Adrenal gland (tissue), 12 donors: ENCODE data around the gene NAA10. TPM values are rescaled to one million over a fixed set of nuclear protein-coding genes. Genes with fewer than 3 reads are reported as not detected.

Experiments
- DNase-seq, 7 donors: peaks; one replicate each; pipeline ENCODE4 v3.0.0-alpha.2; 2019 to 2020
- H3K27ac ChIP-seq, 5 donors: fragments of 200-600 bp; sonication (generic) in 4 of 5; 1 replicate in 3 of 5; 2 replicates in 2 of 5; pipeline versions ENCODE4 v1.5.1 to v1.8.0; 2016 to 2020; ENCODE audit warnings: mild to moderate bottlenecking in 1 of 5
- H3K27me3 ChIP-seq: fragments of 200-600 bp; 2 replicates; pipeline ENCODE4 v1.8.0; 2021
- H3K36me3 ChIP-seq, 2 donors: fragments of 200-600 bp; replicated peaks in 1 of 2; 1 replicate in 1 of 2; 2 replicates in 1 of 2; pipeline versions ENCODE4 v1.5.1 to v1.8.0; 2018 to 2022
- H3K4me1 ChIP-seq, 2 donors: fragments of 200-600 bp; replicated peaks in 1 of 2; 1 replicate in 1 of 2; 2 replicates in 1 of 2; pipeline versions ENCODE4 v1.5.1 to v1.8.0; 2018 to 2021
- H3K4me3 ChIP-seq, 4 donors: fragments of 200-600 bp; sonication (generic) in 3 of 4; one replicate each; pipeline ENCODE4 v1.5.1; 2016 to 2018
- H3K9me3 ChIP-seq, 3 donors: fragments of 200-600 bp; sonication (generic) in 1 of 3; replicated peaks in 1 of 3; 1 replicate in 2 of 3; 2 replicates in 1 of 3; pipeline versions ENCODE4 v1.5.1 to v1.8.0; 2016 to 2021
- POLR2A ChIP-seq, 2 donors: fragments of 450-650 bp; IDR thresholded peaks; one replicate each; pipeline ENCODE4 v1.6.1; 2017; ENCODE audit warnings: antibody characterized with exemption in 2 of 2, mild to moderate bottlenecking in 2 of 2, moderate library complexity in 1 of 2
- WGBS, 4 donors: extraction: QIAGEN DNeasy Blood & Tissue Kit in 2 of 4; methylation state at CpG; one replicate each; pipeline versions ENCODE4 v1.1.5 to v1.1.7; 2013 to 2017; 5-methylcytosine and 5-hydroxymethylcytosine counted together
- intact Hi-C, 2 donors: fragments of 100-400 bp; cut with DNase I; formaldehyde crosslinking; loops; one replicate each; pipeline versions ENCODE4 v1.14.1 to v1.15.0; 2022 to 2023
- microRNA-seq, 3 donors: library from miRNA; unstranded; fragments of <30 nt; microRNA quantifications; one replicate each; pipeline ENCODE4, GENCODE V29; 2017 to 2020
- polyA plus RNA-seq, 3 donors: library from polyadenylated mRNA; stranded (reverse); fragments of 200-250 nt in 2 of 3; fragments of 350-450 nt in 1 of 3; fragmentation: Illumina TruSeq in 1 of 3; extraction: RNeasy Lipid Tissue Mini Kit (QIAGEN cat#74804) in 1 of 3; gene quantifications; one replicate each; pipeline ENCODE4 v1.2.3, GENCODE V29; 2013 to 2014
- small RNA-seq, 2 donors: library from RNA; depleted of rRNA; stranded (forward); fragments of <200 nt; gene quantifications; one replicate each; pipeline ENCODE3, GENCODE V24; 2016
- total RNA-seq, 9 donors: library from RNA; depleted of rRNA in 4 of 9; stranded (reverse); fragments of >200 nt in 4 of 9; fragments of 120-200 nt in 1 of 9; fragmentation: NEBNext Ultra II Directional in 1 of 9; extraction: Animal tissue kit (Norgen Biotek cat#: 25700) in 1 of 9; gene quantifications; one replicate each; pipeline versions ENCODE4 v1.1.0 to v1.2.4, GENCODE V29; 2013 to 2023
- TF ChIP-seq, protein P1 (sequence below), 6 experiments: fragments of 450-650 bp in 4 of 6; fragments of 200-600 bp in 2 of 6; sonication (generic) in 1 of 6; IDR thresholded peaks; 1 replicate in 5 of 6; 2 replicates in 1 of 6; pipeline versions ENCODE4 v1.5.1 to v1.8.0; 2016 to 2021; ENCODE audit warnings: antibody characterized with exemption in 6 of 6, mild to moderate bottlenecking in 2 of 6, moderate library complexity in 1 of 6
- donor health status: healthy with polysubstance abuse.
- donor health status: Bipolar disorder and iron deficiency.
- donor health status: DM: yes; HTN: yes; CAD: no.
- donor health status: DM: no; HTN: no; CAD: no.
- donor health status: DM: no; HTN: no; CAD: no.
- donor health status: DM: yes; HTN: yes; CAD: no.

The NAA10 gene
- total and polyA plus RNA-seq, 12 donors = 60.0 to 287 (median 97.8) TPM

DNA sequence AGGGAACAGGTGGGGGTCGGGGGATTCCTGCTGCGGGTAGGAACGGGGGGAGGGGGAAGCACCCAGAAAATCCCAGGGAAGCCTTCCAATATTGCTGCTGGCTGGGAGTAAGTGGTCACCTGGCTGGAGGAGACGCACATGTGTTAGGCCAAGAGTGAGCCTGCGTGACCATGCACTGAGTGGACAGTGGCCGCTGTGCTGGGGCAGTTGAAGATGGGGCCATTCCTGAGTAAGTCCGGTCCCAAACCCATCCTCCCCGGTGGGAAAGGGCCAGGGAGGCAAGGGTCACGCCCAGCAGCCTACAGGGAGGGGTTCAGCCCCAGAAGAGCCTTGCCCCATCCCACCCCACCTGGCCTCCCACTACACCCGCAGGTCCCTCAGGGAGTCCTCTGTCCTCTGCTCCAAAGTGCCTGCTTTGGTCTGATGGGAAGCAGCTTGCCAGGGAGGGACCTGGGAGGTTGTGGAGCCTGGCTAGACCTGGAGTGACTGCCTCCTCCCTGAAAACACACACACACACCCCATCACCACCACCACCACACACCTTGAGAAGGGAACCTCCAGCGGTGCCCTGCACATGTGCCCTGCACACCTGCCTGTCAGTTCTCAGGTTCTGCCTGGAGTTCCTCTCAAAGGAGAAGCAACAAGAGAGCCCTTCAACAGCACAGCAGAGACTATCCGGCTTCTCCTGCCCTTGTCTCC, 54.9 kb downstream of the NAA10 start:
- no peak for DNase-seq
- intact Hi-C loops = no loop called here
- no peak for TF ChIP-seq POLR2A (IDR thresholded peaks at IDR 0.05)
- TF ChIP-seq, protein P1, sequence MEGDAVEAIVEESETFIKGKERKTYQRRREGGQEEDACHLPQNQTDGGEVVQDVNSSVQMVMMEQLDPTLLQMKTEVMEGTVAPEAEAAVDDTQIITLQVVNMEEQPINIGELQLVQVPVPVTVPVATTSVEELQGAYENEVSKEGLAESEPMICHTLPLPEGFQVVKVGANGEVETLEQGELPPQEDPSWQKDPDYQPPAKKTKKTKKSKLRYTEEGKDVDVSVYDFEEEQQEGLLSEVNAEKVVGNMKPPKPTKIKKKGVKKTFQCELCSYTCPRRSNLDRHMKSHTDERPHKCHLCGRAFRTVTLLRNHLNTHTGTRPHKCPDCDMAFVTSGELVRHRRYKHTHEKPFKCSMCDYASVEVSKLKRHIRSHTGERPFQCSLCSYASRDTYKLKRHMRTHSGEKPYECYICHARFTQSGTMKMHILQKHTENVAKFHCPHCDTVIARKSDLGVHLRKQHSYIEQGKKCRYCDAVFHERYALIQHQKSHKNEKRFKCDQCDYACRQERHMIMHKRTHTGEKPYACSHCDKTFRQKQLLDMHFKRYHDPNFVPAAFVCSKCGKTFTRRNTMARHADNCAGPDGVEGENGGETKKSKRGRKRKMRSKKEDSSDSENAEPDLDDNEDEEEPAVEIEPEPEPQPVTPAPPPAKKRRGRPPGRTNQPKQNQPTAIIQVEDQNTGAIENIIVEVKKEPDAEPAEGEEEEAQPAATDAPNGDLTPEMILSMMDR (IDR thresholded peaks at IDR 0.05) = no peak
- H3K27ac ChIP-seq = no peak overlapping the region
- 61 to 87% (median 69%) methylated on average over 6 to 12 of the region's 12 CpGs for WGBS, 4 donors
- no peak overlapping the region for H3K4me3 ChIP-seq
- H3K36me3 ChIP-seq = no peaks in the 10 kb centered on the region
- peaks cover 69% of the 10 kb centered on the region for H3K27me3 ChIP-seq
- no peaks in the 10 kb centered on the region for H3K4me1 ChIP-seq
- H3K9me3 ChIP-seq = no peaks in the 10 kb centered on the region

Small RNAs within 50 kb of the gene (microRNA-seq; reads per million reads assigned to microRNA genes)
- 0 reads per million in 3 donors for gene MIR3202-1
- 0 reads per million in 3 donors for gene MIR3202-2

Small RNAs within 50 kb of the gene (small RNA-seq; reads per million reads assigned to genes)
- gene MIR3202-1 = 0.25 to 0.36 reads per million in 2 donors

Other genes with a start within 250 kb of the NAA10 start
- gene SLC6A8, start 247.1 kb downstream of the NAA10 start, total RNA-seq = 100 to 1,000 TPM in 4 of 9 donors, 10 to 100 TPM in 4, 1 to 10 TPM in 1; 3.1 to 136 (median 71.0) TPM
- gene SLC6A8, start 247.1 kb downstream of the NAA10 start, polyA plus RNA-seq = 100 to 1,000 TPM in 1 of 3 donors, 10 to 100 TPM in 2; 51.8 to 118 (median 63.0) TPM
- 100 to 1,000 TPM; 168 to 343 (median 285) TPM for gene BCAP31, start 210.7 kb downstream of the NAA10 start, total RNA-seq
- 100 to 1,000 TPM; 121 to 274 (median 218) TPM for gene BCAP31, start 210.7 kb downstream of the NAA10 start, polyA plus RNA-seq
- 10 to 100 TPM; 29.6 to 78.0 (median 51.0) TPM for gene ABCD1, start 210.2 kb downstream of the NAA10 start, total RNA-seq
- gene ABCD1, start 210.2 kb downstream of the NAA10 start, polyA plus RNA-seq = 10 to 100 TPM; 29.7 to 58.6 (median 42.3) TPM
- gene PLXNB3, start 170.8 kb downstream of the NAA10 start, total RNA-seq = 100 to 1,000 TPM in 1 of 9 donors, 10 to 100 TPM in 7, 1 to 10 TPM in 1; 1.1 to 103 (median 34.9) TPM
- gene PLXNB3, start 170.8 kb downstream of the NAA10 start, polyA plus RNA-seq = 100 to 1,000 TPM in 1 of 3 donors, 10 to 100 TPM in 2; 21.7 to 119 (median 87.3) TPM
- gene SRPK3, start 154.0 kb downstream of the NAA10 start, total RNA-seq = 1 to 10 TPM in 5 of 9 donors, under 1 TPM in 3, not detected in 1; 0.14 to 2.9 (median 1.3) TPM
- gene SRPK3, start 154.0 kb downstream of the NAA10 start, polyA plus RNA-seq = 10 to 100 TPM in 1 of 3 donors, 1 to 10 TPM in 1, under 1 TPM in 1; 0.31 to 20.5 (median 4.9) TPM
- gene IDH3G, start 140.7 kb downstream of the NAA10 start, total RNA-seq = 100 to 1,000 TPM in 2 of 9 donors, 10 to 100 TPM in 7; 68.4 to 144 (median 83.1) TPM
- gene IDH3G, start 140.7 kb downstream of the NAA10 start, polyA plus RNA-seq = 100 to 1,000 TPM in 2 of 3 donors, 10 to 100 TPM in 1; 73.9 to 112 (median 111) TPM
- gene SSR4, start 140.4 kb downstream of the NAA10 start, total RNA-seq = 100 to 1,000 TPM; 162 to 609 (median 366) TPM
- 1,000 to 10,000 TPM in 1 of 3 donors, 100 to 1,000 TPM in 2; 195 to 1,349 (median 921) TPM for gene SSR4, start 140.4 kb downstream of the NAA10 start, polyA plus RNA-seq
- gene PDZD4, start 104.5 kb downstream of the NAA10 start, total RNA-seq = 1 to 10 TPM in 8 of 9 donors, under 1 TPM in 1; 0.69 to 8.8 (median 3.4) TPM
- gene PDZD4, start 104.5 kb downstream of the NAA10 start, polyA plus RNA-seq = 10 to 100 TPM in 1 of 3 donors, 1 to 10 TPM in 2; 3.0 to 39.2 (median 9.5) TPM
- gene L1CAM, start 48.9 kb downstream of the NAA10 start, total RNA-seq = 10 to 100 TPM in 3 of 9 donors, 1 to 10 TPM in 4, under 1 TPM in 2; 0.52 to 50.1 (median 2.7) TPM
- 10 to 100 TPM in 2 of 3 donors, 1 to 10 TPM in 1; 8.9 to 34.1 (median 14.5) TPM for gene L1CAM, start 48.9 kb downstream of the NAA10 start, polyA plus RNA-seq
- 1 to 10 TPM in 1 of 9 donors, under 1 TPM in 8; 0.11 to 1.1 (median 0.57) TPM for gene AVPR2, start 30.4 kb downstream of the NAA10 start, total RNA-seq
- gene AVPR2, start 30.4 kb downstream of the NAA10 start, polyA plus RNA-seq = 1 to 10 TPM in 2 of 3 donors, not detected in 1; 1.0 to 1.6 TPM
- gene ARHGAP4, start 8.8 kb downstream of the NAA10 start, total RNA-seq = 10 to 100 TPM; 22.4 to 67.8 (median 45.0) TPM
- 100 to 1,000 TPM in 2 of 3 donors, 1 to 10 TPM in 1; 1.5 to 316 (median 118) TPM for gene ARHGAP4, start 8.8 kb downstream of the NAA10 start, polyA plus RNA-seq
- 10 to 100 TPM; 15.5 to 37.4 (median 24.6) TPM for gene RENBP, start 9.6 kb upstream of the NAA10 start, total RNA-seq
- gene RENBP, start 9.6 kb upstream of the NAA10 start, polyA plus RNA-seq = 10 to 100 TPM in 2 of 3 donors, 1 to 10 TPM in 1; 5.4 to 69.6 (median 27.6) TPM
- 10 to 100 TPM in 8 of 9 donors, 1 to 10 TPM in 1; 9.2 to 77.1 (median 57.8) TPM for gene HCFC1, start 36.8 kb upstream of the NAA10 start, total RNA-seq
- 10 to 100 TPM; 15.3 to 32.7 (median 19.6) TPM for gene HCFC1, start 36.8 kb upstream of the NAA10 start, polyA plus RNA-seq
- 10 to 100 TPM in 7 of 9 donors, 1 to 10 TPM in 2; 5.7 to 29.2 (median 16.7) TPM for gene TMEM187, start 37.7 kb upstream of the NAA10 start, total RNA-seq
- 1 to 10 TPM; 4.0 to 6.8 (median 5.3) TPM for gene TMEM187, start 37.7 kb upstream of the NAA10 start, polyA plus RNA-seq
- gene IRAK1, start 84.9 kb upstream of the NAA10 start, total RNA-seq = 100 to 1,000 TPM in 4 of 9 donors, 10 to 100 TPM in 5; 48.2 to 142 (median 98.0) TPM
- gene IRAK1, start 84.9 kb upstream of the NAA10 start, polyA plus RNA-seq = 10 to 100 TPM; 36.9 to 70.1 (median 63.4) TPM
- gene MECP2, start 162.7 kb upstream of the NAA10 start, total RNA-seq = 10 to 100 TPM; 16.9 to 67.7 (median 60.2) TPM
- 10 to 100 TPM; 23.3 to 28.6 (median 24.5) TPM for gene MECP2, start 162.7 kb upstream of the NAA10 start, polyA plus RNA-seq
- gene OPN1LW, start 209.2 kb upstream of the NAA10 start, total RNA-seq = not detected
- not detected for gene OPN1LW, start 209.2 kb upstream of the NAA10 start, polyA plus RNA-seq
- not detected for gene OPN1MW, start 247.6 kb upstream of the NAA10 start, total RNA-seq
- not detected for gene OPN1MW, start 247.6 kb upstream of the NAA10 start, polyA plus RNA-seq